Transverse colon (tissue), 4 donors: Measurements from ENCODE around the gene MMP8. TPM values are rescaled to one million over a fixed set of nuclear protein-coding genes. Genes with fewer than 3 reads are reported as not detected.

Source experiments
- DNase-seq: peaks from one replicate; pipeline ENCODE4 v3.0.0-alpha.2; 2019
- H3K27ac ChIP-seq, 4 donors: fragments of 200-600 bp; sonication (generic); 2 replicates each; pipeline ENCODE4 v1.5.1; 2016 to 2018; ENCODE audit warnings: inconsistent platforms in 4 of 4
- H3K27me3 ChIP-seq: fragments of 200-600 bp; sonication (generic); 2 replicates; pipeline ENCODE4 v1.5.1; 2017; ENCODE audit warnings: inconsistent platforms
- H3K36me3 ChIP-seq, 4 donors: fragments of 200-600 bp; sonication (generic); 2 replicates each; pipeline ENCODE4 v1.5.1; 2017 to 2019; ENCODE audit warnings: inconsistent platforms in 4 of 4
- H3K4me1 ChIP-seq, 4 donors: fragments of 200-600 bp; sonication (generic); 2 replicates each; pipeline ENCODE4 v1.5.1; 2017 to 2020; ENCODE audit warnings: inconsistent platforms in 4 of 4
- H3K4me3 ChIP-seq, 4 donors: fragments of 200-600 bp; sonication (generic); 1 replicate in 1 of 4; 2 replicates in 3 of 4; pipeline versions ENCODE4 v1.5.1 to v1.6.1; 2017 to 2019; ENCODE audit warnings: inconsistent platforms in 4 of 4
- H3K9me3 ChIP-seq, 2 donors: fragments of 200-600 bp; sonication (generic); 2 replicates each; pipeline ENCODE4 v1.5.1; 2017 to 2019; ENCODE audit warnings: inconsistent platforms in 2 of 2
- EP300 ChIP-seq: sonication (generic); formaldehyde crosslinking; IDR thresholded peaks from one replicate; pipeline ENCODE4 v1.6.1; 2017; ENCODE audit warnings: antibody characterized with exemption, low read depth
- POLR2A ChIP-seq: fragments of 450-650 bp; IDR thresholded peaks from one replicate; pipeline ENCODE4 v1.6.1; 2016; ENCODE audit warnings: antibody characterized with exemption, mild to moderate bottlenecking, moderate library complexity
- POLR2AphosphoS5 ChIP-seq, 3 donors: sonication (generic); formaldehyde crosslinking; IDR thresholded peaks; one replicate each; pipeline ENCODE4 v1.6.1; 2016; ENCODE audit warnings: antibody characterized with exemption in 3 of 3
- WGBS, 2 donors: methylation state at CpG; one replicate each; pipeline ENCODE4 v1.1.5; 2018; ENCODE audit warnings: low coverage in 1 of 2; 5-methylcytosine and 5-hydroxymethylcytosine counted together
- in situ Hi-C, 4 donors: fragments of 200-750 bp; cut with MboI; loops; one replicate each; pipeline versions ENCODE4 v1.15.0 to v1.15.1; 2017; ENCODE audit warnings: low sequenced_read_pairs in 3 of 4, low pct_ligation_motif_present in 1 of 4, low pct_unique_long_range_greater_than_20kb in 1 of 4
- intact Hi-C: fragments of 100-400 bp; cut with DNase I; formaldehyde crosslinking; loops from one replicate; pipeline ENCODE4 v1.15.1; 2023; ENCODE audit warnings: low total_unique reads
- total RNA-seq, 4 donors: library from RNA; depleted of rRNA; stranded (reverse); fragments of >200 nt; gene quantifications; one replicate each; pipeline ENCODE4 v1.1.0, GENCODE V29; 2016
- TF ChIP-seq, protein P1 (sequence below), 5 experiments: fragments of 200-600 bp in 3 of 5; fragments of 450-650 bp in 2 of 5; sonication (generic) in 3 of 5; IDR thresholded peaks; 1 replicate in 2 of 5; 2 replicates in 3 of 5; pipeline ENCODE4 v1.5.1; 2016 to 2017; ENCODE audit warnings: antibody characterized with exemption in 5 of 5, inconsistent platforms in 3 of 5, mild to moderate bottlenecking in 2 of 5, moderate library complexity in 1 of 5

MMP8 gene
- total RNA-seq, 4 donors from 2014 or later: not detected

DNA sequence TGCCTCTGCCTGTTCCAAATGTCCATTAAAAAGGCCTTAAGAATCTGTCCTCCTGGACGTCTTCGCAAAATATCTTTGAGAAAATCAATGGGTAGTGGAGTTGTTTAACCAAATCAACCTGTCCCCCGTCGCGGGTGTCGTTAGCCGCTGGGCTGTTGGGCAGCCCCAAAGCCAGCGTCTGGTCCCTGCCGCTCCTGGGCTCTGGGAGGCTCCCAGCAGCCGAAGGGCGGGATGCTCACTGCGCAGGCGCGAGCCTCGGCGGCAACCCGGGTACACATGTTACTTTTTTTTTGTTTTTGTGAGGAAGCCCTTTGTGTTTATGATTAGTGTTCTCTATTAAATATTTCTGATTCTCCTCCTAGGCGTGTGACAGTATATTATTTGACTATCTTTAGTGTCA lies 43.0 kb upstream of the MMP8 start:
- in situ Hi-C loops: no loop called here
- no peaks in the 10 kb centered on the region for H3K36me3 ChIP-seq
- H3K27me3 ChIP-seq: no peaks in the 10 kb centered on the region
- TF ChIP-seq EP300 (no peak), POLR2AphosphoS5 (IDR thresholded peaks at IDR 0.05) (no peak), POLR2A (no peak)
- TF ChIP-seq, protein P1, sequence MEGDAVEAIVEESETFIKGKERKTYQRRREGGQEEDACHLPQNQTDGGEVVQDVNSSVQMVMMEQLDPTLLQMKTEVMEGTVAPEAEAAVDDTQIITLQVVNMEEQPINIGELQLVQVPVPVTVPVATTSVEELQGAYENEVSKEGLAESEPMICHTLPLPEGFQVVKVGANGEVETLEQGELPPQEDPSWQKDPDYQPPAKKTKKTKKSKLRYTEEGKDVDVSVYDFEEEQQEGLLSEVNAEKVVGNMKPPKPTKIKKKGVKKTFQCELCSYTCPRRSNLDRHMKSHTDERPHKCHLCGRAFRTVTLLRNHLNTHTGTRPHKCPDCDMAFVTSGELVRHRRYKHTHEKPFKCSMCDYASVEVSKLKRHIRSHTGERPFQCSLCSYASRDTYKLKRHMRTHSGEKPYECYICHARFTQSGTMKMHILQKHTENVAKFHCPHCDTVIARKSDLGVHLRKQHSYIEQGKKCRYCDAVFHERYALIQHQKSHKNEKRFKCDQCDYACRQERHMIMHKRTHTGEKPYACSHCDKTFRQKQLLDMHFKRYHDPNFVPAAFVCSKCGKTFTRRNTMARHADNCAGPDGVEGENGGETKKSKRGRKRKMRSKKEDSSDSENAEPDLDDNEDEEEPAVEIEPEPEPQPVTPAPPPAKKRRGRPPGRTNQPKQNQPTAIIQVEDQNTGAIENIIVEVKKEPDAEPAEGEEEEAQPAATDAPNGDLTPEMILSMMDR (IDR thresholded peaks at IDR 0.05): no peak
- WGBS, 2 donors: 81 to 83% methylated on average over 1 to 18 of the region's 18 CpGs
- intact Hi-C loops: no loop called here
- no peaks in the 10 kb centered on the region for H3K9me3 ChIP-seq
- no peak overlapping the region for H3K27ac ChIP-seq
- DNase-seq: no peak
- no peak overlapping the region for H3K4me3 ChIP-seq
- no peaks in the 10 kb centered on the region for H3K4me1 ChIP-seq

DNA sequence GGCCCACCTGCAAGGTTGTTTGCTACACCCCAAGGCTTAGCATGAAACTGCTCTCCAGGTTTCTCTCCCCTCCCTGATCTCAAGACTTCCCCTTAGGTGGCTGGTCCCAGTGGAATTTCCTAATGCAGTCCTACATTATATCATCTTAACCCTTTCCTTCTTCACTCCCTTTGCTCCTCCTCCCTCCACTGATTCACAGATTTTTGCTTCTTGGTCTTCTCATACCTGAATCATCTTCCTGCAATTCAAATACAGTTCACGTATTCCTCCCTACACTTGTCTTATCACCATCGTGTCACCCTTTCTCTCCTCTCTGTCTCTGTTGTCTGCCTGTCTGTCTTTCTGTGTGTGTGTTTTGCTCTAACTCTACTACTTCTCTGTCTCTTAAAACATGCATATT lies 38.7 kb upstream of the MMP8 start:
- in situ Hi-C loops: no loop called here
- Histone ChIP-seq H3K27ac (no peak overlapping the region), H3K4me1 (peaks cover 0 to 1% (median 0%) of the 10 kb centered on the region in 4 donors), H3K27me3 (no peaks in the 10 kb centered on the region), H3K9me3 (no peaks in the 10 kb centered on the region), H3K4me3 (no peak overlapping the region), H3K36me3 (no peaks in the 10 kb centered on the region)
- intact Hi-C loops: no loop called here
- DNase-seq: no peak
- WGBS, 2 donors: 82 to 83% methylated on average over 2 of the region's 2 CpGs
- TF ChIP-seq, protein P1 (IDR thresholded peaks at IDR 0.05): no peak
- TF ChIP-seq POLR2A: no peak
- no peak for TF ChIP-seq POLR2AphosphoS5 (IDR thresholded peaks at IDR 0.05)
- TF ChIP-seq EP300: no peak

- no peak for DNase-seq
- no peaks in the 10 kb centered on the region for H3K36me3 ChIP-seq
- WGBS, 2 donors: 41 to 65% methylated on average over 2 of the region's 2 CpGs
- peaks cover 0 to 7% (median 0%) of the 10 kb centered on the region in 4 donors for H3K4me1 ChIP-seq
- no peak overlapping the region for H3K4me3 ChIP-seq
- in situ Hi-C loops (no loop called here), intact Hi-C loops (no loop called here)
- H3K27me3 ChIP-seq: no peaks in the 10 kb centered on the region
- TF ChIP-seq POLR2A: no peak
- TF ChIP-seq POLR2AphosphoS5 (IDR thresholded peaks at IDR 0.05): no peak
- TF ChIP-seq, protein P1 (IDR thresholded peaks at IDR 0.05): no peak
- TF ChIP-seq EP300: no peak
- H3K27ac ChIP-seq: no peak overlapping the region
- H3K9me3 ChIP-seq: no peaks in the 10 kb centered on the region
Measured at GRCh38 chr11:102762361-102762767, 37.6 kb upstream of the MMP8 start.

- H3K4me1 ChIP-seq: peaks cover 0 to 7% (median 0%) of the 10 kb centered on the region in 4 donors
- no peaks in the 10 kb centered on the region for H3K36me3 ChIP-seq
- in situ Hi-C loops (no loop called here), intact Hi-C loops (no loop called here)
- no peaks in the 10 kb centered on the region for H3K27me3 ChIP-seq
- no peak overlapping the region for H3K4me3 ChIP-seq
- no peak overlapping the region for H3K27ac ChIP-seq
- no peak for DNase-seq
- WGBS, 2 donors: 75 to 79% methylated on average over 4 of the region's 4 CpGs
- TF ChIP-seq, protein P1 (IDR thresholded peaks at IDR 0.05): no peak
- no peaks in the 10 kb centered on the region for H3K9me3 ChIP-seq
Measured at GRCh38 chr11:102761646-102762238, 37.0 kb upstream of the MMP8 start.
